GM18520 (cell line): ENCODE measurements around the gene SSTR4.
"Not testable (repeated sequence)": the region's sequence is repeated elsewhere in the genome, so short reads cannot be mapped to it uniquely, and the experiment has no call there.

Source experiments
- ATAC-seq: cut with Tn5 transposase; IDR thresholded peaks from one replicate; pipeline ENCODE4 v1.9.1; 2021; ENCODE audit not compliant: unreplicated experiment

The SSTR4 gene

GRCh38 chr20:23018432-23018831, 16.7 kb upstream of the SSTR4 start:
- no peak for ATAC-seq

DNA sequence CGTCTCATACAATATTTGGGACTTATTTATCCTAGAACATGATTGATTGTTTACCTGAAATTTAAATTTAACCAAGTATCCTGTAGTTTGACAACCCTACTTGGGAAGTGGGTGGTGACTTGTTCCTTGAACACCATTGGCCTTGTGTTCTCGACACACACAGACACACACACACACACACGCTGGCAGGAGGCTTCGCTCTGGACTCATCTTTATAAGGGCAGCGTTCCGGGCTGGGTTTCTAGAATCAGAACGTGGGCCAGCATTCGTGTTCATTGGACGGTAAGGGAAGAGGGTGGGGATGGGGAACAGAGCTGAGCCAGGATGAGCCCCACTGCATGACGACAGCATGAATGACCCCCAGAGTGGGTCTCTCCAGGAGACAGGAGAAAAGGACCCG, 16.2 kb upstream of the SSTR4 start:
- ATAC-seq = no peak

- no peak for ATAC-seq
Measured at GRCh38 chr20:23019403-23019802, 15.7 kb upstream of the SSTR4 start.

DNA sequence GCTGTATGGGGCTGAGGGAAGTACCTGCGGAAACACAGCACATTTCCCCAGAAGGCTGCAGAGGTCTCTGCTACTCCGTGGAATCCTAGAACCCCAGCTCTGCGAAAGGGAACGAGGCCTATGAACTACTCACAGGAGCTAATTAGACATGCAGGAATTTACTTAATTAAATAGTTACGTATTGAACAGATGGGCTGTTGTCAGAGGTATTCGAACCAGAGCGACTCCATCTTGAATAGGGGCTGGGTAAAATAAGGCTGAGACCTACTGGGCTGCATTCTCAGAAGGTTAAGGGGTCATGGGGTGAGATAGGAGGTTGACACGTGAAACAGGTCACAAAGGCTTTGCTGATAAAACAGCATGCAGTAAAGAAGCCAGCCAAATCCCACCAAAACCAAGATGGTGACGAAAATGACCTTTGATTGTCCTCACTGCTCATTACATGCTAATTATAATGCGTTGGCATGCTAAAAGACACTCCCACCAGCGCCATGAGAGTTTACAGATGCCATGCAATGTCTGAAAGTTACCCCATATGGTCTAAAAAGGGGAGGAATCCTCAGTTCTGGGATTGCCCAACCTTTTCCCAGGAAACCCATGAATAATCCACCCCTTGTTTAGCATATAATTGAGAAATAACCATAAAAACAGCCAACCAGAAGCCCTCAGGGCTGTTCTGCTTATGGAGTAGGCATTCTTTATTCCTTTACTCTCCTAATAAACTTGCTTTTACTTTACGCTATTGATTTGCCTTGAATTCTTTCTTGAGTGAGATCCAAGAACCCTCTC, 14.7 kb upstream of the SSTR4 start:
- ATAC-seq = no peak

DNA sequence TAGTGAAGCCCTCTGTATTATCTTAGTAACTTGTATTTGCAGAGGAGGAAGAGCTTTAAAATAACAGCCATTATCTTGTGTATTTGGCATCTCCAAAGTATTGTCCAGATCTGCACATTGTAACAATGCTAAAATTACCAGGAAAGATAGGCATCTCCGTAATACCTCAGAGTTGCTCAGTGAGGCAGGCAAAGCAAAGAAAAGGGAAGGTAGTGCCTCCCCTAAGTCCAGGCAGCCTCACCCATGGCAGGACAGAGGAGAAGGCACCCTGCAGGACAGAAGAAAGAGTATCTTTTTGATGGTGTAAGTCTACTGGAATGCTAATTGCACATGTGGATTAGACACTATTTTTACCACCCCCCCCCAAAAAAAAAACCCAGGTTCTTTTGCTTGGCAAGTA, 13.6 kb upstream of the SSTR4 start:
- ATAC-seq = no peak

DNA sequence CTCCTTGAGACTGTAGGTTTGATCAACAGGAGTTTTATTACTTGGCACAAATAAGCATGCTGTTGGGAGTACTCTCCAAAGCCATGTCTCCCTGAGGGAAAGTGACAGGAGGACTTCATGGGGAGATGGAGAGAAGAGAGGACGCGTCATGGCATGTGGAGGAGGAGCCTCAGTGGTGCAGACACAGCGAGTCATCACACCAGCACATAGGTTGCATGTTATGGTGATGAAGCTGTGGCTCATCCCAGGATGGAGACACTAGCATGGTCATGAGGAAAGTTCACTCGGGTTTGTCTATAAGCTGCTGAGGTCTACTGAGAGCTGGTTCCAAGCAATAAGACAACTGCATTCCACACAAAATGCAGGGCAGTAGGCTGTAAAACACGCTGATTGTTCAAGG, 13.2 kb upstream of the SSTR4 start:
- no peak for ATAC-seq

DNA sequence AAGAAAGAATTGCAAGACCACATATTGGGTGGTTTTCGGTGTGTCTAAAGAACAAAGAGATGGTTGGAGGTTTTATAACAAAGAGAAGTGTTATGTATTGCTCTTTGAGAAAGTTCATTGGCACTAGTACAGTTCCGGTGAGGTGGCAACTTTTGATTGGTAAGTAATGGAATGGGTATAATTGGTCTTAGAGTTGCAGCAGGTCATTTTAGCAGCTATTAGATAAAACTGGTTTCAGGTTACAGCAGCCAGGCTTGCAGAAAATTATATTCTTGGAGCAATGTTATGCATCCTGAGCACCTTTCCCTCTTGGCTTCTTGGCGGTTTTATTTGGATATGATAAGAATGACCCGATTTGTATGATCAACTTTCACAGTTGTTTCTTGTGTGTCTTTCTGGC, 12.3 kb upstream of the SSTR4 start:
- no peak for ATAC-seq

DNA sequence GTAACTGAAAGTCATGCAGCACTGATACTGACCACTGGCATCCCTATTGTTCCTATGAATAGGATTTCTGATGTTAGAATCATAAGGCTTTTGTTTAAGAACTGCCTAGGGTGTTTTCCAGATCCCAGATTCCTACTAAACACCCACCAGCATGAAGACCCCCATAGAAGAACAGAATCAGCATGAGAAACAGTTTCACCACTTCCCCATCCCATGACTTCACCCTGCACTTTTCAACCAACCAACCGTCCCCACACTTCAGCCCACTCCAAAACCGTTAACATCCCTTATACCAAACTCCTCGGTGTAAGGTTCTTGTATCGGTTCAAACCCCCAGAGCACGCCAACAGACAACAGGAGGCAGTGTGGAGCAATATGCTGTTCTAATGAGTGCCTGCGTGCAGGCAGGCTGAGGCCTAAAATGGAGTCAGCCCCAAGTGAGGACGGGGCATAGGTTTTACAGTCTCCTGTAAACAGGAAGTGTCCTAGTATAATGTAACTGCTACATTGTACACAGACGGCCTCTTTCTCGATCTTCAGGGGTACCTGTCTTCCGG, 11.4 kb upstream of the SSTR4 start:
- no peak for ATAC-seq

DNA sequence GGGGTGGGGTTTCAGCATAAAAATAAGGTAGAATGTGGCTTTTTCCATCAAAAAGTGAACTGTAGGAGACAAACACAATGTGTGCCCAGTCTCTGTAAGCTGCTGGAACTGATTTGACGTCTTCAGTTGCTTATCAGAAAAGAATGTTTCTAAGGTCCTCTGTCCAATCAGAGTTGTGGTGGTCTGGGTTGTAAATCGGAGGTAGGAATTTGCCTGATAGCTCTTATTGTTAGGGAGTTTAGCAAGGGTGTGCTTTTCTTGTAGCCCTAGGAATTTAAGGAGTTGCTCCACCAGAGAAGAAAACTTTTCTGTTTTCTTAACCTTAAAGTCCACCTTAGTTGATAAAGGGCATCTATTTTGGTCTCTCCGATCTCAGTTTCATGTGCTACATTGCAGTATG, 10.4 kb upstream of the SSTR4 start:
- ATAC-seq = no peak

DNA sequence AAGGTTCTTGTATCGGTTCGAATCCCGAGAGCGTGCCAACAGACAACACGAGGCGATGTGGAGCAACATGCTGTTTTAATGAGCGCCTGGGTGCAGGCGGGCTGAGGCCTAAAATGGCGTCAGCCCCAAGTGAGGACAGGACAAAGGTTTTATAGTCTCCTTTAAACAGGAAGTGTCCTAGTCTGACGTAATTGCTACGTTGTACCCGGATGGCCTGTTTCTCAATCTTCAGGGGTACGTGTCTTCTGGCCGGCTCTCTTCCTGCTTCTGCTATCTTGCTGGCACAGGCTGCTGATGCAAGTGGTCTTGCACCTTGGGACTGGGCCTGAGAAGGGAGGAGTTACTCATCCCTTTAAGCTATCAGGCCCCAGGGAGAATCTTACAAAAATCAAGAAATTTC, 9.6 kb upstream of the SSTR4 start:
- not testable (repeated sequence) for ATAC-seq

GRCh38 chr20:23027721-23028120, 7.4 kb upstream of the SSTR4 start:
- no peak for ATAC-seq

DNA sequence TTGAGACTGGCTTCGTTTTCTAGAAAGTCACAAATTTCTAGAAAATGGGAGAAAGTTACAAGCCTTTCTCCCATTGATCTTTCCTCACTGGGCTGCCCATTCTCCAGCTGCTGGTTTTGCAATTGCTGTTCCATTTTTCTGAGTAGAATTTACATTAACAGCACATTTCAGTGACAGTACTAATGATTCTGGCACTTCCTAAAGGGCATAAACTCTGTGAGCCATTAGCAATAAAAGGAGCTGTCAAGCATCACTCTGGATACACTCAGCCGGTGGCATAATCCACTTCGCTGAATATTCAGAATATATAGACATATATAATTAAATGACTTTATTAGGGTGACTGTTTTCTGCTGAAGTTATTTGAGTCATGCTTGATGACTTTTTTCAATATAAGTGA, 6.7 kb upstream of the SSTR4 start:
- ATAC-seq = no peak

GRCh38 chr20:23029324-23029723, 5.8 kb upstream of the SSTR4 start:
- no peak for ATAC-seq

- ATAC-seq = no peak
Measured at GRCh38 chr20:23031346-23031745, 3.8 kb upstream of the SSTR4 start.

DNA sequence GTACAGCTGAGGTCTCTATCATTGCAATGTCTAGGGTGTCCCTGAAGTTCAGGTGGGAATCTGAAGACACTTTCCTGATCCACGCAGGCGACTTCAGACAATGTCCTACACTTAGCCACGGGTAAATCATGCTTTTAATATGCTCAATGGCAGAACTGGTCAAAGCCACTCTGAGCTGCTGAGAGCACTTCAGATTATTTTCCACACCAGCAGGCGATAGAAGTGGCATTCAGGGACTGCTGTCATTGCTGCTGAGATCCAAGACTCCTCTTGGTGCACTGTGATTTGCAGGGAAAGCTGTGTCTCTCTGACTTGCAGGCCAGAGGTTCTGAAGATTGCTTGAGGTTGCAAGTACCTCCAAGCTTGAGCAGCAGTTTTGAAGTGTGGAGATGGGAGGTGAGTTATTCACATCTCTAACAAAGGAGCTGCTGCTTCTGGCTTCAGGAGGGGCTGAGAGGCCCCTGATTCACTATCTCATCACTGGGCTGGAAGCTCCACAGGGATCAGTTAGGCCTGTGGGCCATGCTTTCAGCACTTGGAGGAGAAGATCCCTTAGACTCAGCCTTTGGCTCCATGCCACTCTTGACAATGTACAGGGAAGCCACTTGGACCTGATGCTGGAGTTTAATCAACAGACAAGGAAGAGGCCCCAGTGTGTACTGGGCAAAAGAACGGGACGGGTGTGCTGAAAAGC, 2.9 kb upstream of the SSTR4 start:
- ATAC-seq = no peak

DNA sequence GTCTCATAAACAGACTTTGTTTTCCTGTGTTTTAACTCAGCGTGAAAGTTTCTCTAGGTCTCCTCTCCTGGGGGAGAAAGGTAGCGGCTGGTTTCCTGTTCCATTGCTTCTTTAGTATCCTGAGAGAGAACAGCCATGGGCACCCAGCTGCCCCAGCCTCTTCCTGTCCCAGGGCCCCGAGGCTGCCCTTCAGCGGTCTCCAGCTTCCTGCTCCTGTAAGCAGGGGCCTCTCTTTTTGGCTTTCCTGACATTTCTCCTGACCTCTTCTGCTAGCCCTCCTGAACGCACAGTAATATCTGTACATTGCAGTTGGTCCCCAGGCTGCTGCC, 2.4 kb upstream of the SSTR4 start:
- ATAC-seq = no peak

GRCh38 chr20:23033918-23034317, 1.2 kb upstream of the SSTR4 start:
- no peak for ATAC-seq

GRCh38 chr20:23035731-23036130, 619 bp downstream of the SSTR4 start:
- no peak for ATAC-seq

DNA sequence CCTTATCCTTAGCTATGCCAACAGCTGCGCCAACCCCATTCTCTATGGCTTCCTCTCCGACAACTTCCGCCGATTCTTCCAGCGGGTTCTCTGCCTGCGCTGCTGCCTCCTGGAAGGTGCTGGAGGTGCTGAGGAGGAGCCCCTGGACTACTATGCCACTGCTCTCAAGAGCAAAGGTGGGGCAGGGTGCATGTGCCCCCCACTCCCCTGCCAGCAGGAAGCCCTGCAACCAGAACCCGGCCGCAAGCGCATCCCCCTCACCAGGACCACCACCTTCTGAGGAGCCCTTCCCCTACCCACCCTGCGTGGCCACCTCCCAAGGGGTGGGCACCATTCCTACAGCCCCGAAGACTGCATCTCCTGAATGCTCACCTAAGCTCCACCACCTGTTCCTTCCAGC, 1.3 kb downstream of the SSTR4 start:
- no peak for ATAC-seq

DNA sequence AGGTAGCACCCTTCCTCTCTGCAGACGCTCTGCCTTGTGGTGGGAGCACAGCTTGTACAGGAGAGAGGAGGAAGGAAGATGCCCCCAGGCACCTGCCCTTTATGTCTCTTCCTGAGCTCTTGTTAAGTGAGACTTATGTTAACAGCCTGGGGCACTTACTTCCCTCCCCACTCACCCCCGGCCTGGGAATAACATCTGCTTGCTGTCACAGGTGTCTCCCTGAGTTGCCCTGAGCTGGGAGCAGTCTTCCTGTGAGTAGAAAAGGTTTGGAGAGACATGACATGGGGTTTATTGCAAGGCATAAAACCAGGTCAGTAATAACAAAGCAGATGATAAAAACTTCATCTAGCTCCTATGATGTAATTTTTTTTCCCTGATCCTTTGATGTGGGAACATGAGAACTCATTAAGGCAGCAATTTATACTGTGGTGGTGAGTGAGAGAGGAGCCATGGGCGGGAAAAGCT, 1.9 kb downstream of the SSTR4 start:
- no peak for ATAC-seq

GRCh38 chr20:23039136-23039875, 4.2 kb downstream of the SSTR4 start:
- ATAC-seq = no peak
